HG03558 (cell line): Measurements from ENCODE around the gene CORO7.

ENCODE experiments used
- ATAC-seq: cut with Tn5 transposase; IDR thresholded peaks from one replicate; pipeline ENCODE4 v1.9.1; 2021; ENCODE audit warnings: moderate number of reproducible peaks; ENCODE audit not compliant: unreplicated experiment; ENCODE audit errors: extremely low read depth

CORO7 gene

GRCh38 chr16:4385789-4386450 is 30.5 kb downstream of the CORO7 start:
- no peak for ATAC-seq

- ATAC-seq = no peak
Measured at GRCh38 chr16:4385066-4385788, 31.2 kb downstream of the CORO7 start.

GRCh38 chr16:4384509-4384942 is 31.9 kb downstream of the CORO7 start:
- no peak for ATAC-seq

- ATAC-seq = no peak
Measured at GRCh38 chr16:4383591-4384444, 32.6 kb downstream of the CORO7 start.

- no peak for ATAC-seq
Measured at GRCh38 chr16:4382795-4383357, 33.5 kb downstream of the CORO7 start.

GRCh38 chr16:4381935-4382794 is 34.2 kb downstream of the CORO7 start:
- ATAC-seq = no peak

GRCh38 chr16:4381072-4381934 is 35.1 kb downstream of the CORO7 start:
- ATAC-seq = no peak

GRCh38 chr16:4380119-4381063 is 36.0 kb downstream of the CORO7 start:
- no peak for ATAC-seq

GRCh38 chr16:4378999-4379690 is 37.3 kb downstream of the CORO7 start:
- ATAC-seq = no peak

- no peak for ATAC-seq
Measured at GRCh38 chr16:4378161-4378666, 38.2 kb downstream of the CORO7 start.

- ATAC-seq = no peak
Measured at GRCh38 chr16:4377573-4378154, 38.7 kb downstream of the CORO7 start.

GRCh38 chr16:4376893-4377572 is 39.4 kb downstream of the CORO7 start:
- ATAC-seq = no peak

- no peak for ATAC-seq
Measured at GRCh38 chr16:4376126-4376892, 40.1 kb downstream of the CORO7 start.

GRCh38 chr16:4375717-4376116 is 40.7 kb downstream of the CORO7 start:
- ATAC-seq = no peak
